GM12891 (cell line): Measurements from ENCODE around the gene TRRAP.

ENCODE experiments used
- POLR2A ChIP-seq: IDR thresholded peaks from 2 replicates; pipeline ENCODE4 v1.6.1; 2011; ENCODE audit warnings: low read depth, low read length, control low read depth
- POLR2AphosphoS5 ChIP-seq: IDR thresholded peaks from 2 replicates; pipeline ENCODE4 v1.6.1; 2011; ENCODE audit warnings: low read depth, low read length, control low read depth
- POU2F2 ChIP-seq: IDR thresholded peaks from 2 replicates; pipeline ENCODE4 v1.6.1; 2011; ENCODE audit warnings: low read depth, mild to moderate bottlenecking, control low read depth, low read length, moderate library complexity
- SPI1 ChIP-seq: IDR thresholded peaks from 2 replicates; pipeline ENCODE4 v1.6.1; 2011; ENCODE audit warnings: low read depth, low read length, control low read depth
- TAF1 ChIP-seq: IDR thresholded peaks from 2 replicates; pipeline ENCODE4 v1.6.1; 2011; ENCODE audit warnings: low read depth, low read length, control low read depth

DNA sequence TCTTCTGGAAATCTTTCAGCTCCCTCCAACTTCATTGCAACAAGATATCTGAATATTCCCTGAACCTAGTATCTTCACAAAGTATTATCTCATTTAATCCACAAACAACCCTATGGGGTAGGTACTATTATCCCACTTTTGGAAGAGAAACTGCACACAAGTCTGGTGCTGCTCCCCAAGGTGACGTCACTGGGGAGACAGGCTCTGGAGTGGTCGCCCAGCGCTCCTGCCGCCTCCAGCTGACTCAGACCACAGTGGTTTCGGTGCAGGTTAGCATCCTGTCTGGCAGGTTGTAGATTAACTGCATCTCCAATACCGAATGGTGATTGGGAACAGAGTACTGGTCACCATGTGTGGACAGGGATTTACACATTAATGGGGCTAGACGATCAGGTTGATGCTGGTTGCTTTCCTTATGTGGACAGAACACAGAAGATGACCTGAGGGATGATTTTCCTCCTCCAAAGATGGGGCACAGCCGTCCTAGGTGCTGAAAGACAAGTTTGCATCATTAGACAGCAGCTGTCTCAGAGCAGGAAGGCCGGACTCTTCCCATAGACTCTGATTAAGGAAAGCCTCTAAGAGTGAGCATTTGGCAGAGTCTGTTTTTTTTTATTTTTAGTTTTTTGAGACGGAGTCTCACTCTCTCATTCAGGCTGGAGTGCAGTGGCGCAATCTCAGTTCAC is 128.6 kb downstream of the TRRAP start:
- no peak for TF ChIP-seq POLR2AphosphoS5
- TF ChIP-seq TAF1 = no peak
- TF ChIP-seq POLR2A = no peak
- no peak for TF ChIP-seq POU2F2
- TF ChIP-seq SPI1 = no peak
